GM11168 (cell line): ENCODE results near the gene RPL35A.

Experiments used
- in situ Hi-C: fragments of 300-500 bp; cut with MboI; formaldehyde crosslinking; loops from one replicate; pipeline ENCODE4 v1.12.0; 2022; ENCODE audit warnings: low sequenced_read_pairs; ENCODE audit not compliant: unreplicated experiment

RPL35A gene

DNA sequence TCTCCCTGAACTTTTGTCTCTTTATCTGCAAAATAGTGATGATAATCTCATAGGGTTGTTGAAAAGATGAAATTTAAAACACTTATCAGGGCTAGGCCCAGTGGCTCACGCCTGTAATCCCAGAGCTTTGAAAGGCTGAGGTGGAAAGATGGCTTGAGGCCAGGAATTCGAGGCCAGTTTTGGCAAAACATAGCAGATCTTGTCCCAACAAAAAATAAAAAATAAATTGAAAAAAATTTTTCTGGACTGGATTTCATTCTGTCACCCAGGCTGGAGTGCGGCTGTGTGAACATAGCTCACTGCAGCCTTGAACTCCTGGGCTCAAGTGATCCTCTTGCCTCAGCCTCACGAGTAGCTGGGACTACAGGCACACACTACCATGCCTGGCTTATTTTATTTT, 39.7 kb downstream of the RPL35A start:
- in situ Hi-C loops = no loop called here

DNA sequence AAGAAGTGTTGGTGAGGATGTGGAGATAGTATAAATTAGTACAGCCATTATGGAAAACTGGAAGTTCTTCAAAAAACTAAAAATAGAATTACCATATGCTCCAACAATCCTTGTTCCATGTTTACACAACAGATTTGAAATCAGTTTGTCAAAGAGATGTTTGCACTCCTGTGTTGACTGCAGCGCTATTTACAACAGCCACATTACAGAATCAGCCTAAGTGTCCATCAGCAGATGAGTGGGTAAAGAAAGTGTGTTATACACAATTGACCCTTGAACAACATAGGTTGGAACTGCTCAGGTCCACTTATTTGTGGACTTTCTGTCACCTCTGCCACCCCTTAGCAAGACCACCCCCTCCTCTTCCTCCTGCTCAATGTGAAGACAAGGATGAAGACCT, 44.7 kb downstream of the RPL35A start:
- in situ Hi-C loops = no loop called here

DNA sequence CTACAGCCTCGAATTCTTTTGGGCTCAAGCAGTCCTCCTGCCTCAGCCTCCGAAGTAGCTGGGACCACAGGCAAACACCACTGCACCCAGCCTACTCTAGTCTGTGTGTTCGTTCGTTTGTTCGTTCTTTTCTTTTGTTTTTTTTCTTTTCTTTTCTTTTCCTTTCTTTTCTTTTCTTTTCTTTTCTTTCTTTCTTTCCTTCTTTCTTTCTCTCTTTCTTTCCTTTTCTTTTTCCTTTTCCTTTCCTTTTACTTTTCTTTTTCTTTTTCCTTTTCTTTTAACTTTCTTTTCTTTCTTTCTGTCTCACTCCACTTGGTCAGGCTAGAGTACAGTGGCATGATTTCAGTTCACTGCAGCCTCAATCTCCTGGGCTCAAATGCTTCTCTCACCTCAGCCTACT, 46.9 kb downstream of the RPL35A start:
- in situ Hi-C loops = no loop called here

DNA sequence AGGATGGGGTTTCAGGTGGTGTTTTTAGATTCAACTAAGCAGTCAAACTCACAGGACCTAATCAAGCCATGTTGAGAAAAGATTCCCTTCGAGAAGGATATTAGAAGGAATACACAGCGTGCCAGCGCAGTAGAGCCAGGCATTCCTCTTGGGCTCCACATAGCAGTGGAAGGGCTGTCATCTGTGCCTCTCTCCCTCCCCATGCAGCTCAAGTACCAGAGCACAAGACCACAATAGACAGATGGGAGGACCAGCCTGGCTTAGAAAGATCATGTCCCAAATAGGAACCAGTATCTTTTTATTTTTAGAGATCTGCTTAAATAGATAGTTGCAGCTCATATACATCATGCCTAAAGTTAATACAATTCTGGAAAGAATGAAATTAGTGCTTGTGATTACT, 47.9 kb downstream of the RPL35A start:
- in situ Hi-C loops = no loop called here
